NCI-H748 treated with DMSO at 0.1 percent for 48 hours (cell line): Measurements from ENCODE around the gene TUBA1A.
"Not testable (repeated sequence)": the region's sequence is repeated elsewhere in the genome, so short reads cannot be mapped to it uniquely, and the experiment has no call there.

Source experiments
- DNase-seq: peaks from one replicate; lab custom pipeline; 2025; lab: John Stamatoyannopoulos, UW

TUBA1A gene

DNA sequence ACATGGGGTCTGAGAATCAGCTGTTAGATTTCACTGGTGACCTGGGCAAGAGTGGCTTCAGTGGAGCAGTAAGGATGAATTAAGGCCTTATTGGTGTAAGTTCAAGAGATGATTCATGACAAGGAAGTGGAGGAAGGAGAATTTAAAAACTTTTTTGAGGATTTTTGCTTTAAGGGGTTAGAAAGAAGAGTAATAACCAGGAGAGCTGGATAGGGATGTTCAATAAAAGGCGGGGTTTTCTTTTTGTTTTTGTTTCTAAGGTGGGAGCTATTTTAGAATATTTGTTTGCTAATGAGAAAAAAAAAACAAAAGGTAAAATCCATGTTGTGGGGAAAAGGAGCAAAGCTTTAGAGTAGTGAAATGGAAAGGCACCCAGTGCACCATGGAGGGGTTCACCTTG lies 42.5 kb downstream of the TUBA1A start:
- DNase-seq = no peak

DNA sequence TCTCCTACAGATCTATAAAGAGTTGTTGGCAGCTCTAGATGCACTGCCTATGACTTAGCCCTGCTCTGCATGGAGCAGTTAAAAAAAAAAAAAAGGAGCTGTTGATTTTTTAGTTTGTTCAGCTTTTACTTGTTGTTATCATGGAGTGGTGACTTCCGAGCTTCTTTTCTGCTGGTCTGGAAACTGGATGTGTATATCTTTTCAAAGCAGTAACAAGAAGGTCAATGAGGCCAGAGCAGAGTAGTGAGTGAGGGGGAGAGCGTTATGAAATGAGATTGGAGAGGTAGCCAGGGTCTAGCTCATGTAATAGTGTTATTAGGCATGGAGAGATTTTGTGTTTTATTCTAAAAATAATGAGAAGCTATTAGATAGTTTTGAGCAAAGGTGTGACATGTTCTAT lies 44.5 kb downstream of the TUBA1A start:
- DNase-seq = no peak

GRCh38 chr12:49138999-49139398 lies 49.9 kb downstream of the TUBA1A start:
- DNase-seq = no peak

DNA sequence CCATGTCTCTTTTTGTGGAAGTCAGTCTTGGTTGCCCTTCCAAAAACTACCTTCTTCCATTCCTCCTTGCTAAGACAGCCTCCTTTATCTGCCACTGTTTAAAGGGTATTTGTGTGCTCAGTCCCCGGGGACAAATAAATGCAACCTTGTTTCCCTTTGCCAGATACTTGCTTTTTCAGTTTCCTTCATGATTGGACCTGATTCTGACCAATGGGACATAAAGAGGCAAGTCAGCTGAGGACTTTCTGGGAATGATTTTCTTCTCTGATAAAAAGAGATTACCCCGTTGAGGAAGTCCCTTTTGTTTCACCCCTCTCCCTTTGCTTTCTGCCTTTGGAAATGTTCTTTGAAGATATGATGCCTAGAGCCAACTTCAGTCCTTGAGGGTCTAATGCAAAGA lies 50.3 kb downstream of the TUBA1A start:
- DNase-seq = no peak

DNA sequence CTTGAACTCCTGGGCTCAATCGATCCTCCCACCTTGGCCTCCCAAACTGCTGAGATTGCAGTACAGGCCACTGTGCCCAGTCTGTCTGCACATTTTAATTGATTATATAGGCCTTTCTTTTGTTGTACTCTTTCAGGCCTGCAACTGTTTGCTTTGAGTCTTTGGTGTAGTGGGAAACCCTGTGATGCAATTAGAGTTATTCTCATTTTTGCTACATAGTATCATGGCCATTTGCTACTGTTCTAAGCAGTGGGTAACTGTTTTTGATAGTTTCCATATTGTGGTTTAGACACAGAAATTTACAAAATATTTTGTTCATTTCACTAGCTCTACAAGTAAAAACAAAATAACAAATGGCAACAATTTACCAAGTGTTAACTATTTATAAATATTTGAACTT lies 51.4 kb downstream of the TUBA1A start:
- no peak for DNase-seq

DNA sequence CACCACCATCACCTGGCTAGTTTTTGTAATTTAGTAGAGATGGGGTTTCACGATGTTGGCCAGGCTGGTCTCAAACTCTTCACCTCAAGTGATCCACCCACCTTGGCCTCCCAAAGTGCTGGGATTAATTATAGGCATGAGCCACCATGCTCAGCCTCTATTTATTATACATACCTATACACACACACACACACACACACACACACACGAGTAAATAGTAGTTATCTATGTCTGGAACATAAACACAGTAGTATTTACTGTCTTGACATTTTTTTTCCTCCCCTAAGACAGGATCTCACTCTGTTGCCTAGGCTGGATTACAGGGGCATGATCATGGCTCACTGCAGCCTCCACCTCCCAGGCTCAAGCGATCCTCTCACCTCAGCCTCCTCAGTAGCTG lies 51.9 kb downstream of the TUBA1A start:
- not testable (repeated sequence) for DNase-seq
